HepG2 (cell line): Measurements from ENCODE around the gene PADI2. TPM values are rescaled to one million over a fixed set of nuclear protein-coding genes. Genes with fewer than 3 reads are reported as not detected.

Source experiments
- BORCS8-MEF2B ChIP-seq: sonication (generic); formaldehyde crosslinking; IDR thresholded peaks from 2 replicates; pipeline ENCODE4 v1.8.0; 2022; ENCODE audit warnings: mild to moderate bottlenecking, missing genetic modification reagents
- CHD2 ChIP-seq: IDR thresholded peaks from 2 replicates; pipeline ENCODE4 v1.6.1; 2011; ENCODE audit warnings: low read depth, low read length, improper control_type of control experiment
- DNMT3B ChIP-seq: conservative IDR thresholded peaks from 2 replicates; pipeline ENCODE4 v1.6.1; 2016; ENCODE audit warnings: missing biosample characterization, control low read depth
- EP300 ChIP-seq, 3 experiments: sonication (generic) in 1 of 3; formaldehyde crosslinking in 1 of 3; IDR thresholded peaks; 2 replicates each; pipeline versions ENCODE4 v1.5.1 to v1.6.1; 2011 to 2020; ENCODE audit warnings: low read depth in 2 of 3, low read length in 2 of 3, borderline replicate concordance in 1 of 3, improper control_type of control experiment in 1 of 3, mild to moderate bottlenecking in 1 of 3, missing genetic modification reagents in 1 of 3, moderate library complexity in 1 of 3
- NR2F2 ChIP-seq: IDR thresholded peaks from 2 replicates; pipeline ENCODE4 v1.6.1; 2012; ENCODE audit warnings: low read depth, inconsistent platforms, borderline replicate concordance
- RBFOX2 ChIP-seq: fragments of 200-400 bp; formaldehyde crosslinking; IDR thresholded peaks from 2 replicates; pipeline ENCODE4 v1.6.1; 2017; ENCODE audit warnings: low read depth, mild to moderate bottlenecking, low read length
- RXRB ChIP-seq: IDR thresholded peaks from 2 replicates; pipeline ENCODE4 v1.6.1; 2016; ENCODE audit warnings: borderline replicate concordance, missing genetic modification reagents, missing compliant biosample characterization
- SCMH1 ChIP-seq: sonication (generic); formaldehyde crosslinking; IDR thresholded peaks from 2 replicates; pipeline ENCODE4 v1.9.0; 2021; ENCODE audit warnings: missing genetic modification reagents, mild to moderate bottlenecking, borderline replicate concordance
- SETDB1 ChIP-seq: sonication (generic); formaldehyde crosslinking; IDR thresholded peaks from 2 replicates; pipeline ENCODE4 v1.5.1; 2020; ENCODE audit warnings: missing genetic modification reagents, mild to moderate bottlenecking, borderline replicate concordance
- SP2 ChIP-seq: sonication (generic); formaldehyde crosslinking; IDR thresholded peaks from 2 replicates; pipeline ENCODE4 v1.5.1; 2020; ENCODE audit warnings: mild to moderate bottlenecking, missing genetic modification reagents
- SRSF9 ChIP-seq: fragments of 200-400 bp; formaldehyde crosslinking; IDR thresholded peaks from 2 replicates; pipeline ENCODE4 v1.6.1; 2018; ENCODE audit warnings: borderline replicate concordance, mild to moderate bottlenecking, low read depth, low read length; ENCODE audit not compliant: insufficient read depth, poor library complexity, severe bottlenecking
- ZNF256 ChIP-seq: sonication (generic); formaldehyde crosslinking; conservative IDR thresholded peaks from 2 replicates; pipeline ENCODE4 v1.4.0; 2020; ENCODE audit warnings: missing genetic modification reagents
- ZNF354B ChIP-seq: sonication (generic); formaldehyde crosslinking; IDR thresholded peaks from 2 replicates; pipeline ENCODE4 v1.8.0; 2022; ENCODE audit warnings: mild to moderate bottlenecking, missing genetic modification reagents
- ZNF546 ChIP-seq: sonication (generic); formaldehyde crosslinking; conservative IDR thresholded peaks from 2 replicates; pipeline ENCODE4 v1.8.1; 2023; ENCODE audit warnings: mild to moderate bottlenecking, missing genetic modification reagents
- ZNF670 ChIP-seq: sonication (generic); formaldehyde crosslinking; IDR thresholded peaks from 2 replicates; pipeline ENCODE4 v1.8.0; 2022; ENCODE audit warnings: mild to moderate bottlenecking, missing genetic modification reagents, borderline replicate concordance
- polyA plus RNA-seq, 8 experiments: library from polyadenylated mRNA; depleted of rRNA in 3 of 8; stranded (reverse) in 7 of 8; unstranded in 1 of 8; fragments of >200 nt; fragmentation: Illumina TruSeq in 4 of 8; extraction: Trizol in 4 of 8; gene quantifications; 2 replicates each; pipeline versions ENCODE4 v1.2.1 to v1.2.3, GENCODE V29; 2011 to 2016; ENCODE audit warnings: low read depth in 4 of 8, missing spikeins in 1 of 8, mixed read lengths in 1 of 8; ENCODE audit not compliant: insufficient read depth in 1 of 8
- total RNA-seq, 5 experiments: library from RNA; depleted of rRNA; stranded (reverse); fragments of >200 nt; fragmentation: Illumina TruSeq; extraction: Trizol; gene quantifications; 2 replicates each; pipeline ENCODE4 v1.2.3, GENCODE V29; 2016; ENCODE audit warnings: low read depth in 1 of 5
- TF ChIP-seq, protein P1 (sequence below): sonication (generic); formaldehyde crosslinking; IDR thresholded peaks from 2 replicates; pipeline ENCODE4; 2020; ENCODE audit warnings: missing genetic modification reagents, mild to moderate bottlenecking, borderline replicate concordance
- TF ChIP-seq, protein P2 (sequence below), 2 experiments: sonication (generic) in 1 of 2; formaldehyde crosslinking in 1 of 2; IDR thresholded peaks; 2 replicates each; pipeline versions ENCODE4 v1.6.1 to v1.9.0; 2014 to 2022; ENCODE audit warnings: antibody characterized with exemption in 1 of 2, borderline replicate concordance in 1 of 2, inconsistent platforms in 1 of 2, low read depth in 1 of 2, missing genetic modification reagents in 1 of 2
- TF ChIP-seq, protein P3 (sequence below): sonication (generic); formaldehyde crosslinking; IDR thresholded peaks from 2 replicates; pipeline ENCODE4 v1.5.1; 2020; ENCODE audit warnings: missing genetic modification reagents, mild to moderate bottlenecking, borderline replicate concordance

Gene PADI2
- total and polyA plus RNA-seq, 2 of the 13 experiments (the other 11 are each of a cell fraction or from before 2014, with no cell fraction given) = not detected

DNA sequence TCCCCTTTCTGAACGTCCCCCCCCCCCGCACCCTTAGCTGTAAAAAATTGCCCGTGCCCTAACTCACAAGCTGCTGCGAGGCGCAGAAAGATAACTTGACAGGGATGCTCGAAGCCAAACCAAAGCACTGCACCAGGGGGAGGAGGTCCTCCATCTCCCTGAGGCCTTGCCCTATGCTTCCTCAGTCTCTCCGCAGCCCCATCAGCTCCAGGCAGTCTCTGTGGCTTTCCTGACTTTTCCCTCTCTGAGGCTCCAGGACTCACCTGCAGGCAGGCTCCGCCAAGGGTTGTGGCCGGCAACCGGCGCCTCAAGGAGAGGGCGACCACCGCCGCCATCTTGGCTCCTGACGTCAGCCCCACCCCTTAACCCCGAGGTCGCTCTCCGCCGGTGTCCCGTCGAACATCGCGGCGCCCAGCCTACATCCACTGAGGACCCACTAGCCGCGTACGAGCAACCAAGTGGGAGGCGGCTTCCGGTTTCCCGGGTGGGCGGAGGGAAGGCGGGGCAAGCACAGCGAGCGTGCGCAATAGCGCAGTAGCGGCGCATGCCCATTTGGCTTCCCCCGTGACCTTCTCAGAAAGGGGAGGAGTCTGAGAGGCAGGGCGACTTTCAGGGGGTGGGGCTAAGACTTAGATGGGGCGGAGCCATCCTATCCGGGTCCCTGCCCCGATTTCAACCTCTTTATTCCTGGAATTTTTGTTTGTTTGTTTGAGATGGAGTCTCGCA, 65.4 kb downstream of the PADI2 start, which contains the start of gene SDHB (continued):
- no peak for TF ChIP-seq DNMT3B (CRISPR knock-in tag)
- TF ChIP-seq BORCS8-MEF2B = 0 out of 2 replicates have a peak, but pooled peaks have one; percentile 26
- no peak for TF ChIP-seq ZNF256
- TF ChIP-seq EP300 (IDR thresholded peaks at IDR 0.05; ENCODE audit: low read depth in 2 of 2, low read length in 2 of 2) = 0 out of 4 replicates have a peak, but pooled peaks of 1 of the 2 experiments have one; percentile 8
- TF ChIP-seq EP300 (CRISPR knock-in tag; IDR thresholded peaks at IDR 0.05; ENCODE audit: borderline replicate concordance) = no peak
- no peak for TF ChIP-seq SCMH1
- no peak for TF ChIP-seq ZNF354B (CRISPR knock-in tag)
- peak; percentile 79; the same call in 1 of the 2 replicates for TF ChIP-seq ZNF670 (CRISPR knock-in tag)
- peak; percentile 59 for TF ChIP-seq SP2 (CRISPR knock-in tag)
- TF ChIP-seq SRSF9 = no peak
- TF ChIP-seq NR2F2 = no peak; the same call in 1 of the 2 replicates
- TF ChIP-seq, protein P1, sequence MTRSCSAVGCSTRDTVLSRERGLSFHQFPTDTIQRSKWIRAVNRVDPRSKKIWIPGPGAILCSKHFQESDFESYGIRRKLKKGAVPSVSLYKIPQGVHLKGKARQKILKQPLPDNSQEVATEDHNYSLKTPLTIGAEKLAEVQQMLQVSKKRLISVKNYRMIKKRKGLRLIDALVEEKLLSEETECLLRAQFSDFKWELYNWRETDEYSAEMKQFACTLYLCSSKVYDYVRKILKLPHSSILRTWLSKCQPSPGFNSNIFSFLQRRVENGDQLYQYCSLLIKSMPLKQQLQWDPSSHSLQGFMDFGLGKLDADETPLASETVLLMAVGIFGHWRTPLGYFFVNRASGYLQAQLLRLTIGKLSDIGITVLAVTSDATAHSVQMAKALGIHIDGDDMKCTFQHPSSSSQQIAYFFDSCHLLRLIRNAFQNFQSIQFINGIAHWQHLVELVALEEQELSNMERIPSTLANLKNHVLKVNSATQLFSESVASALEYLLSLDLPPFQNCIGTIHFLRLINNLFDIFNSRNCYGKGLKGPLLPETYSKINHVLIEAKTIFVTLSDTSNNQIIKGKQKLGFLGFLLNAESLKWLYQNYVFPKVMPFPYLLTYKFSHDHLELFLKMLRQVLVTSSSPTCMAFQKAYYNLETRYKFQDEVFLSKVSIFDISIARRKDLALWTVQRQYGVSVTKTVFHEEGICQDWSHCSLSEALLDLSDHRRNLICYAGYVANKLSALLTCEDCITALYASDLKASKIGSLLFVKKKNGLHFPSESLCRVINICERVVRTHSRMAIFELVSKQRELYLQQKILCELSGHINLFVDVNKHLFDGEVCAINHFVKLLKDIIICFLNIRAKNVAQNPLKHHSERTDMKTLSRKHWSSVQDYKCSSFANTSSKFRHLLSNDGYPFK = peak; percentile 93; the same call in 1 of the 2 replicates
- TF ChIP-seq, protein P2, sequence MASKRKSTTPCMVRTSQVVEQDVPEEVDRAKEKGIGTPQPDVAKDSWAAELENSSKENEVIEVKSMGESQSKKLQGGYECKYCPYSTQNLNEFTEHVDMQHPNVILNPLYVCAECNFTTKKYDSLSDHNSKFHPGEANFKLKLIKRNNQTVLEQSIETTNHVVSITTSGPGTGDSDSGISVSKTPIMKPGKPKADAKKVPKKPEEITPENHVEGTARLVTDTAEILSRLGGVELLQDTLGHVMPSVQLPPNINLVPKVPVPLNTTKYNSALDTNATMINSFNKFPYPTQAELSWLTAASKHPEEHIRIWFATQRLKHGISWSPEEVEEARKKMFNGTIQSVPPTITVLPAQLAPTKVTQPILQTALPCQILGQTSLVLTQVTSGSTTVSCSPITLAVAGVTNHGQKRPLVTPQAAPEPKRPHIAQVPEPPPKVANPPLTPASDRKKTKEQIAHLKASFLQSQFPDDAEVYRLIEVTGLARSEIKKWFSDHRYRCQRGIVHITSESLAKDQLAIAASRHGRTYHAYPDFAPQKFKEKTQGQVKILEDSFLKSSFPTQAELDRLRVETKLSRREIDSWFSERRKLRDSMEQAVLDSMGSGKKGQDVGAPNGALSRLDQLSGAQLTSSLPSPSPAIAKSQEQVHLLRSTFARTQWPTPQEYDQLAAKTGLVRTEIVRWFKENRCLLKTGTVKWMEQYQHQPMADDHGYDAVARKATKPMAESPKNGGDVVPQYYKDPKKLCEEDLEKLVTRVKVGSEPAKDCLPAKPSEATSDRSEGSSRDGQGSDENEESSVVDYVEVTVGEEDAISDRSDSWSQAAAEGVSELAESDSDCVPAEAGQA (IDR thresholded peaks at IDR 0.05; ENCODE audit: low read depth) = peak; percentile 74
- TF ChIP-seq, protein P2 (CRISPR knock-in tag; IDR thresholded peaks at IDR 0.05; ENCODE audit: borderline replicate concordance) = no peak
- TF ChIP-seq SETDB1 = no peak
- peak; percentile 54; the same call in 1 of the 2 replicates for TF ChIP-seq RXRB
- TF ChIP-seq CHD2 = no peak
- TF ChIP-seq RBFOX2 = peak; percentile 78
- TF ChIP-seq, protein P3, sequence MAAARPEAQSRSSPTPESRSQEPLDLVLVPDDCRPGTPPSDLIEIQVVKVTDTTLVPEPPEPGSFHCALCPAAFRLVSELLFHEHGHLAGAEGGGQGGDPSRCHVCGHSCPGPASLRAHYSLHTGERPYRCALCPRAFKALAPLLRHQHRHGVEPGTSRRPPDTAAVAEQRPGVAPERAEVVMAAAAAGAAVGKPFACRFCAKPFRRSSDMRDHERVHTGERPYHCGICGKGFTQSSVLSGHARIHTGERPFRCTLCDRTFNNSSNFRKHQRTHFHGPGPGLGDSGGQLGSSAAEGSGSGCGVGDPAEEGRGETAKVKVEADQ (CRISPR knock-in tag) = 0 out of 2 replicates have a peak, but pooled peaks have one; percentile 24
- peak; percentile 40; the same call in 1 of the 2 replicates for TF ChIP-seq ZNF546 (CRISPR knock-in tag)
